HepG2 (cell line): ENCODE data around the gene ACAP1. TPM values are rescaled to one million over a fixed set of nuclear protein-coding genes. Genes with fewer than 3 reads are reported as not detected.
A peak's percentile ranks its signal among the peaks of the same experiment; 100 is the strongest.

Source experiments
- ARNTL ChIP-seq: sonication (generic); formaldehyde crosslinking; IDR thresholded peaks from 2 replicates; pipeline ENCODE4 v1.4.0; 2020; ENCODE audit warnings: mild to moderate bottlenecking, missing genetic modification reagents
- EED ChIP-seq: sonication (generic); formaldehyde crosslinking; IDR thresholded peaks from 2 replicates; pipeline ENCODE4 v1.5.0; 2020; ENCODE audit warnings: mild to moderate bottlenecking, missing genetic modification reagents
- ELF1 ChIP-seq: sonication (generic); formaldehyde crosslinking; IDR thresholded peaks from 2 replicates; pipeline ENCODE4 v1.4.0; 2020; ENCODE audit warnings: missing genetic modification reagents
- FOXK2 ChIP-seq: fragments of 450-650 bp; IDR thresholded peaks from 2 replicates; pipeline ENCODE4 v1.6.1; 2016
- GABPB1 ChIP-seq: IDR thresholded peaks from 2 replicates; pipeline ENCODE4 v1.6.1; 2016; ENCODE audit warnings: mild to moderate bottlenecking, missing genetic modification reagents, moderate library complexity, missing compliant biosample characterization
- IKZF4 ChIP-seq: sonication (generic); formaldehyde crosslinking; IDR thresholded peaks from 2 replicates; pipeline ENCODE4 v1.5.1; 2020; ENCODE audit warnings: borderline replicate concordance, mild to moderate bottlenecking, low read depth, missing genetic modification reagents; ENCODE audit errors: not compliant biosample characterization
- ISL2 ChIP-seq: sonication (generic); formaldehyde crosslinking; IDR thresholded peaks from 2 replicates; pipeline ENCODE4 v1.5.0; 2020; ENCODE audit warnings: missing genetic modification reagents
- NBN ChIP-seq: fragments of 450-650 bp; conservative IDR thresholded peaks from 2 replicates; pipeline ENCODE4 v1.6.1; 2017
- PHF21A ChIP-seq: sonication (generic); formaldehyde crosslinking; IDR thresholded peaks from 2 replicates; pipeline ENCODE4 v1.5.0; 2020; ENCODE audit warnings: mild to moderate bottlenecking, missing genetic modification reagents
- RERE ChIP-seq: IDR thresholded peaks from 2 replicates; pipeline ENCODE4 v1.6.1; 2016; ENCODE audit warnings: low read depth, missing genetic modification reagents, missing compliant biosample characterization
- SALL1 ChIP-seq: sonication (generic); formaldehyde crosslinking; IDR thresholded peaks from 2 replicates; pipeline ENCODE4 v1.8.0; 2022; ENCODE audit warnings: mild to moderate bottlenecking, missing genetic modification reagents
- TMF1 ChIP-seq: sonication (generic); formaldehyde crosslinking; IDR thresholded peaks from 2 replicates; pipeline ENCODE4 v1.8.1; 2022; ENCODE audit warnings: low read depth, missing genetic modification reagents
- TRIM22 ChIP-seq: fragments of 450-650 bp; IDR thresholded peaks from 2 replicates; pipeline ENCODE4 v1.6.1; 2017
- ZBTB37 ChIP-seq: sonication (generic); formaldehyde crosslinking; IDR thresholded peaks from 2 replicates; pipeline ENCODE4 v1.4.0; 2020; ENCODE audit warnings: mild to moderate bottlenecking, missing genetic modification reagents
- ZBTB8A ChIP-seq: sonication (generic); formaldehyde crosslinking; IDR thresholded peaks from 2 replicates; pipeline ENCODE4 v1.4.0; 2020; ENCODE audit warnings: mild to moderate bottlenecking, low read depth, missing genetic modification reagents, borderline replicate concordance
- ZIK1 ChIP-seq: sonication (generic); formaldehyde crosslinking; IDR thresholded peaks from 2 replicates; pipeline ENCODE4 v1.5.0; 2020; ENCODE audit warnings: mild to moderate bottlenecking, low read depth, missing genetic modification reagents, borderline replicate concordance
- ZNF317 ChIP-seq: sonication (generic); formaldehyde crosslinking; IDR thresholded peaks from 2 replicates; pipeline ENCODE4 v1.5.0; 2020; ENCODE audit warnings: mild to moderate bottlenecking, missing genetic modification reagents
- ZNF44 ChIP-seq: sonication (generic); formaldehyde crosslinking; IDR thresholded peaks from 2 replicates; pipeline ENCODE4 v1.5.1; 2020; ENCODE audit warnings: mild to moderate bottlenecking, missing genetic modification reagents
- ZNF597 ChIP-seq: sonication (generic); formaldehyde crosslinking; IDR thresholded peaks from 2 replicates; pipeline ENCODE4 v1.5.0; 2020; ENCODE audit warnings: missing genetic modification reagents
- ZNF615 ChIP-seq: sonication (generic); formaldehyde crosslinking; IDR thresholded peaks from 2 replicates; pipeline ENCODE4 v1.5.0; 2020; ENCODE audit warnings: mild to moderate bottlenecking, missing genetic modification reagents, borderline replicate concordance
- ZSCAN9 ChIP-seq: IDR thresholded peaks from 2 replicates; pipeline ENCODE4 v1.6.1; 2016; ENCODE audit warnings: borderline replicate concordance
- polyA plus RNA-seq, 8 experiments: library from polyadenylated mRNA; depleted of rRNA in 3 of 8; stranded (reverse) in 7 of 8; unstranded in 1 of 8; fragments of >200 nt; fragmentation: Illumina TruSeq in 4 of 8; extraction: Trizol in 4 of 8; gene quantifications; 2 replicates each; pipeline versions ENCODE4 v1.2.1 to v1.2.3, GENCODE V29; 2011 to 2016; ENCODE audit warnings: low read depth in 4 of 8, missing spikeins in 1 of 8, mixed read lengths in 1 of 8; ENCODE audit not compliant: insufficient read depth in 1 of 8
- total RNA-seq, 5 experiments: library from RNA; depleted of rRNA; stranded (reverse); fragments of >200 nt; fragmentation: Illumina TruSeq; extraction: Trizol; gene quantifications; 2 replicates each; pipeline ENCODE4 v1.2.3, GENCODE V29; 2016; ENCODE audit warnings: low read depth in 1 of 5

ACAP1 gene
- total and polyA plus RNA-seq, 2 of the 13 experiments (the other 11 are each of a cell fraction or from before 2014, with no cell fraction given): 1.3 to 2.5 TPM

GRCh38 chr17:7314719-7315569, 21.4 kb upstream of the ACAP1 start, which contains the start of gene GPS2 (continued):
- TF ChIP-seq RERE (CRISPR knock-in tag) (no peak; the same call in 1 of the 2 replicates), ZNF317 (CRISPR knock-in tag) (peak; percentile 57; the same call in 1 of the 2 replicates), FOXK2 (no peak), ZBTB37 (CRISPR knock-in tag) (no peak), ELF1 (CRISPR knock-in tag) (peak; percentile 99), PHF21A (peak; percentile 39; the same call in 1 of the 2 replicates), ZSCAN9 (CRISPR knock-in tag) (no peak), ZNF44 (CRISPR knock-in tag) (no peak; the same call in 1 of the 2 replicates), EED (CRISPR knock-in tag) (no peak), ZNF597 (CRISPR knock-in tag) (no peak), ZBTB8A (CRISPR knock-in tag) (no peak), ISL2 (CRISPR knock-in tag) (peak; percentile 83), SALL1 (peak; percentile 81), ZNF615 (no peak), ZIK1 (CRISPR knock-in tag) (0 out of 2 replicates have a peak, but pooled peaks have one; percentile 51), TMF1 (CRISPR knock-in tag) (peak; percentile 89), ARNTL (CRISPR knock-in tag) (peak; percentile 73; the same call in 1 of the 2 replicates), TRIM22 (no peak), NBN (no peak), GABPB1 (CRISPR knock-in tag) (peak; percentile 97), IKZF4 (CRISPR knock-in tag) (no peak)
